Stimulated activated CD8-positive, alpha-beta memory T cell treated with anti-CD3 and anti-CD28 coated beads, Interleukin-15, amount 100 ng/mL, for 4 hours (primary cell): ENCODE data around the gene AGAP1.

ENCODE experiments used
- DNase-seq, 2 donors: peaks; one replicate each; pipeline ENCODE4 v3.0.0-alpha.2; 2020; ENCODE audit warnings: low read depth in 2 of 2

The AGAP1 gene

GRCh38 chr2:235549735-235550377, 56.0 kb downstream of the AGAP1 start:
- DNase-seq: no peak

GRCh38 chr2:235550378-235550760, 56.5 kb downstream of the AGAP1 start:
- no peak for DNase-seq

- no peak for DNase-seq
Measured at GRCh38 chr2:235550946-235551345, 57.1 kb downstream of the AGAP1 start.

- no peak for DNase-seq
Measured at GRCh38 chr2:235551965-235552364, 58.1 kb downstream of the AGAP1 start.

GRCh38 chr2:235552671-235553070, 58.8 kb downstream of the AGAP1 start:
- DNase-seq: no peak

- no peak for DNase-seq
Measured at GRCh38 chr2:235553291-235553690, 59.4 kb downstream of the AGAP1 start.

- no peak for DNase-seq
Measured at GRCh38 chr2:235553696-235554100, 59.9 kb downstream of the AGAP1 start.

- no peak for DNase-seq
Measured at GRCh38 chr2:235554385-235554784, 60.5 kb downstream of the AGAP1 start.

GRCh38 chr2:235554936-235555335, 61.1 kb downstream of the AGAP1 start:
- DNase-seq: no peak

GRCh38 chr2:235555371-235555770, 61.5 kb downstream of the AGAP1 start:
- no peak for DNase-seq

- no peak for DNase-seq
Measured at GRCh38 chr2:235556086-235556485, 62.2 kb downstream of the AGAP1 start.

- DNase-seq: no peak
Measured at GRCh38 chr2:235556901-235557300, 63.1 kb downstream of the AGAP1 start.

- no peak for DNase-seq
Measured at GRCh38 chr2:235557903-235558302, 64.1 kb downstream of the AGAP1 start.

- DNase-seq: no peak
Measured at GRCh38 chr2:235558572-235558971, 64.7 kb downstream of the AGAP1 start.

- DNase-seq: no peak
Measured at GRCh38 chr2:235560345-235560744, 66.5 kb downstream of the AGAP1 start.

GRCh38 chr2:235561450-235561849, 67.6 kb downstream of the AGAP1 start:
- DNase-seq: no peak

- no peak for DNase-seq
Measured at GRCh38 chr2:235562065-235562747, 68.4 kb downstream of the AGAP1 start.

GRCh38 chr2:235563056-235563910, 69.4 kb downstream of the AGAP1 start:
- DNase-seq: no peak

GRCh38 chr2:235564066-235564465, 70.2 kb downstream of the AGAP1 start:
- DNase-seq: no peak

GRCh38 chr2:235564884-235565530, 71.2 kb downstream of the AGAP1 start:
- no peak for DNase-seq

- DNase-seq: no peak
Measured at GRCh38 chr2:235566415-235566814, 72.6 kb downstream of the AGAP1 start.

GRCh38 chr2:235566931-235567495, 73.2 kb downstream of the AGAP1 start:
- no peak for DNase-seq
